Right atrium auricular region (tissue), 2 donors: ENCODE data around the gene DLX1. TPM values are rescaled to one million over a fixed set of nuclear protein-coding genes. Genes with fewer than 3 reads are reported as not detected.

ENCODE experiments used
- DNase-seq: peaks from one replicate; pipeline ENCODE4 v3.0.0-alpha.2; 2019; ENCODE audit warnings: low spot score
- H3K27ac ChIP-seq, 2 donors: fragments of 200-600 bp; sonication (generic); 1 replicate in 1 of 2; 2 replicates in 1 of 2; pipeline ENCODE4 v1.5.1; 2016 to 2019
- H3K27me3 ChIP-seq, 2 donors: fragments of 200-600 bp; sonication (generic); one replicate each; pipeline versions ENCODE4 v1.5.1 to v1.6.0; 2017 to 2019
- H3K36me3 ChIP-seq: fragments of 200-600 bp; sonication (generic); one replicate; pipeline ENCODE4 v1.5.1; 2016
- H3K4me1 ChIP-seq, 2 donors: fragments of 200-600 bp; sonication (generic); one replicate each; pipeline versions ENCODE4 v1.5.1 to v1.6.0; 2017 to 2019
- H3K4me3 ChIP-seq, 2 donors: fragments of 200-600 bp; sonication (generic); 1 replicate in 1 of 2; 2 replicates in 1 of 2; pipeline ENCODE4 v1.5.1; 2017 to 2019; ENCODE audit warnings: mild to moderate bottlenecking in 1 of 2, moderate library complexity in 1 of 2
- H3K9me3 ChIP-seq, 2 donors: fragments of 200-600 bp; sonication (generic); one replicate each; pipeline ENCODE4 v1.5.1; 2019
- total RNA-seq, 2 donors: library from RNA; depleted of rRNA; stranded (reverse); fragments of >200 nt; gene quantifications; one replicate each; pipeline ENCODE4 v1.1.0, GENCODE V29; 2016
- TF ChIP-seq, protein P1 (sequence below), 2 donors: fragments of 200-600 bp; sonication (generic); IDR thresholded peaks; one replicate each; pipeline ENCODE4 v1.5.1; 2019; ENCODE audit warnings: antibody characterized with exemption in 2 of 2

Gene DLX1
- total RNA-seq, 2 donors from 2014 or later = not detected

DNA sequence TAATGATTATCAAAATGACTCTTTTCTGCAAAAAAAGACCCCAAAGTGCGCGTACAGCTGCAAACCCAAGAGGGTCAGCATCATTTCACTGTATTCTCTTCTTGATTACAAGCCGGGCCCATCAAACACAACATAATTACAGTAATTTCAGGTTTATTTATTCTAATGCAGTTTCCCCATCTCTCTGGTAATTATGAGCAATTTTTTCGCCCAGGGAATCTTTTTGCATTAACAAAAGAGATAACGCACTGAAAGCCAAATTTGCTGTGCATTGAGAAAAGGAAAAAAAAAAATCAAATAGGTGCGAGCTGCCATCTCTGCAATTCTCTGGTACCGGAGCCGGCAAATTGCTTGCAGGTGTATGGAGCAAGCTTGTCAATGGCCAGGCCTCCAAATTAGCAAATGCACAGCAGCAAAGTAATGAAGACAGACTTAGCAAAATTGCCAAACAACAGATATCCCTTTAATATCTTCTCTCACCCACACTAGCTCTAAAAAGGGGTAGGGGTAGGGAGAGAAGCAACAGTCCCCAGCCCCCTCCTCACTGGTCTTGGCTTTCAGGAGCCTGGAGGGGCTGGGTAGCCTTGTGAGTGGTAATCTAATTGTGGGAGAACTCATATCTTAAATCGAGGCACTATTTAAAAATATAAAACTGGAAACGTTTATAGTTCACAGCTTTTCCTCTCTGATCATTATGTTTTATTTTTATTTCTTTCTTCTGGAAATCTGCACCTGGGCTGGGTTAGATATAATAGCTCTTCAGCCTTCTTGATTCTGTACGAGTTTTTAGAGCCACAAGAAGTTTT lies 6.7 kb downstream of the DLX1 start:
- TF ChIP-seq, protein P1, sequence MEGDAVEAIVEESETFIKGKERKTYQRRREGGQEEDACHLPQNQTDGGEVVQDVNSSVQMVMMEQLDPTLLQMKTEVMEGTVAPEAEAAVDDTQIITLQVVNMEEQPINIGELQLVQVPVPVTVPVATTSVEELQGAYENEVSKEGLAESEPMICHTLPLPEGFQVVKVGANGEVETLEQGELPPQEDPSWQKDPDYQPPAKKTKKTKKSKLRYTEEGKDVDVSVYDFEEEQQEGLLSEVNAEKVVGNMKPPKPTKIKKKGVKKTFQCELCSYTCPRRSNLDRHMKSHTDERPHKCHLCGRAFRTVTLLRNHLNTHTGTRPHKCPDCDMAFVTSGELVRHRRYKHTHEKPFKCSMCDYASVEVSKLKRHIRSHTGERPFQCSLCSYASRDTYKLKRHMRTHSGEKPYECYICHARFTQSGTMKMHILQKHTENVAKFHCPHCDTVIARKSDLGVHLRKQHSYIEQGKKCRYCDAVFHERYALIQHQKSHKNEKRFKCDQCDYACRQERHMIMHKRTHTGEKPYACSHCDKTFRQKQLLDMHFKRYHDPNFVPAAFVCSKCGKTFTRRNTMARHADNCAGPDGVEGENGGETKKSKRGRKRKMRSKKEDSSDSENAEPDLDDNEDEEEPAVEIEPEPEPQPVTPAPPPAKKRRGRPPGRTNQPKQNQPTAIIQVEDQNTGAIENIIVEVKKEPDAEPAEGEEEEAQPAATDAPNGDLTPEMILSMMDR (IDR thresholded peaks at IDR 0.05) = no peak
- H3K4me3 ChIP-seq = no peak overlapping the region
- no peaks in the 10 kb centered on the region for H3K36me3 ChIP-seq
- H3K27me3 ChIP-seq = peaks cover 83 to 99% of the 10 kb centered on the region in 2 donors
- H3K27ac ChIP-seq = no peak overlapping the region
- H3K4me1 ChIP-seq = peaks cover 0 to 36% of the 10 kb centered on the region in 2 donors
- no peaks in the 10 kb centered on the region for H3K9me3 ChIP-seq
- DNase-seq = no peak

GRCh38 chr2:172092716-172093415 lies 7.6 kb downstream of the DLX1 start:
- H3K9me3 ChIP-seq = no peaks in the 10 kb centered on the region
- no peak overlapping the region for H3K4me3 ChIP-seq
- no peaks in the 10 kb centered on the region for H3K36me3 ChIP-seq
- TF ChIP-seq, protein P1 (IDR thresholded peaks at IDR 0.05) = no peak
- no peak overlapping the region for H3K27ac ChIP-seq
- peaks cover 0 to 39% of the 10 kb centered on the region in 2 donors for H3K4me1 ChIP-seq
- DNase-seq = no peak
- H3K27me3 ChIP-seq = peaks cover 83 to 99% of the 10 kb centered on the region in 2 donors

- no peak overlapping the region for H3K4me3 ChIP-seq
- H3K27me3 ChIP-seq = peaks cover 81 to 99% of the 10 kb centered on the region in 2 donors
- no peaks in the 10 kb centered on the region for H3K9me3 ChIP-seq
- TF ChIP-seq, protein P1 (IDR thresholded peaks at IDR 0.05) = no peak
- peaks cover 0 to 44% of the 10 kb centered on the region in 2 donors for H3K4me1 ChIP-seq
- H3K36me3 ChIP-seq = no peaks in the 10 kb centered on the region
- no peak for DNase-seq
- no peak overlapping the region for H3K27ac ChIP-seq
These were observed 8.3 kb downstream of the DLX1 start for GRCh38 chr2:172093416-172094293.

DNA sequence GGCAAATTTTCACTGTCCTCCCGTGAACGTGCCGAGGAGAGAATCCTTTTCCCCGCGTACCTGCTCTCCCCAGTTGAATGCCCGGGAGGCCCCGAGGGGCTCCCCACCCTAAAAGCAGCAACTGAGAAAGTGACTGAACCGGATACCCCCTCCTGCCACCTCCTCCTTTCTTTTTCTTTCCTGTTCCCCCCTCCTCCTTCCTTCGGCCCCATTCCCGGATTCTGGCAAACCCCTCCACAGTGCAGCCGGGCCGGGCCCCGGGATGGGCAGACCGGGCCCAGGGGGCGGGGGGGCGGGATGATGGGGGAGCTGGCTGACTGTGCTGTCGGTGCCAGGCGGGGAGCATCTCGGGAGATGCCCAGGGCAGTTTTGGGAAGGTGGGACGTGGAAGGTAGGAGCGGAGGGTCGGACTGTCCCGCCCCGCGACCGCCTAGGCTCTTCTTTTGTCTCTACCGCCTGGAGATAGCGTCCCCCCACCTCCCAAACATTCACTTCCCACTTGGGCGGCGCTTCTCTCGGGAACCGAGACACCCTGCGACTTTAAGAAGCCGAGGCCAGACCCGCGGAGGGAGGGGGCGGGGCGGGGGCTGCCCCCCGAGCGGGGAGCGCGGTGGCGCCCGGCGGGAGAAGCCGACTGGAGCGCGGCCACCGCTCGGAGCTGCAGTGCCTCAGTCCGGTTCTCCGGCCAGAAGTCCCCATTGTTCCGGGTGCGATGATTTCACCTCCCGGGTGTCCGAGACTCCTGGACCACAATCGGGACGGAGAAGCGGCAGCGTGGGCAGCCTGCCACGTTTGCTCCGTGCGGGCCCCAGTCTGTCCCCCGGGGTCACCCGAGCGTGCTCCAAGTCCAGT lies 9.2 kb downstream of the DLX1 start:
- TF ChIP-seq, protein P1 (IDR thresholded peaks at IDR 0.05) = no peak
- DNase-seq = no peak
- Histone ChIP-seq H3K27ac (no peak overlapping the region), H3K36me3 (no peaks in the 10 kb centered on the region), H3K9me3 (no peaks in the 10 kb centered on the region), H3K27me3 (peaks cover 84 to 99% of the 10 kb centered on the region in 2 donors), H3K4me3 (peak overlapping the region; percentile 0 to 44), H3K4me1 (peaks cover 0 to 52% of the 10 kb centered on the region in 2 donors)
